ENCODE results near the gene TP73. TPM values are rescaled to one million over a fixed set of nuclear protein-coding genes. Genes with fewer than 3 reads are reported as not detected.

TP73 gene
- total RNA-seq, 3 donors from 2014 or later: 0.12 to 0.63 (median 0.51) TPM

DNA sequence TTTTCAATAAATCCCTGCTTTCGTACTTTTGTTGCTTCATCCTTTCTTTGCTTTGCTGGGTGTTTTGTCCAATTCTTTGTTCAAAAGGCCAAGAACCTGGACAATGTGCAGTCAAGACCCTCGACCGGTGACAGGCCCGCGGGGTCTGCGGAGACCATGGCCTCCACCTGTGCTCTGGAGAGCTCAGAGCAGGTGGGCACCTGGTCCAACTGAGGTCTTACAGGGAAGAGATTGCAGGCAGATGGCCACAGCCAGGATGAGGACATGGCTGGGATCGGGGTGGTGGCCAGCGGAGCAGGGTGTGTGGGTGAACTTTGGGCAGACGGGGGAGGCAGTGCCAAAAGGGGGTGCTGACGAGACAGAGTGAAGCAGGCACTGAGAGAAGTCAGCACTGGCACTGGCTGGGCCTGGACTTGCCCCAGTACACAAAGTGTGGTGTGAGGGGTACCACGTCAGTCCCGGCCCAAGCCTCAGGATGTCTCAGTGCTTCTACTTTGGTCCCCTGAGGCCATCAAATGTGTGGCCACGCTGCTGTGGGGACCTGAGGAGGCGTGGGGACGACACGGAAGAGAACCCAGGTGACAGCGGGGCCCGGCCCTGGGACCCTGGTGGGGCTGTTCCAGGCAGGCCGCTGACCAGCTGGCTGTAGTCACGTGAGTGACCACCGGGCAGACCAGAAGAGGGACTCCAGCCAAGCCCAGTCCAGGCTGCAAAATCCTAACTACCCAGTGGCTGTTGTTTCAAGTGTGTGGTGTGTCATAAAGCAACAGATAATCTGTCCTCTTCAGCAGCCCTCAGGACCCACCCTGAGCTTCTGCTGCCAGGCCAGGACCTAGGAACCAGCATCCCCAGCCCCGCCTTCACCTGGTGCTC, 89.5 kb downstream of the TP73 start:
- peak in 2 of 3 donors; percentile 19 to 29 for DNase-seq
- TF ChIP-seq, protein P1, sequence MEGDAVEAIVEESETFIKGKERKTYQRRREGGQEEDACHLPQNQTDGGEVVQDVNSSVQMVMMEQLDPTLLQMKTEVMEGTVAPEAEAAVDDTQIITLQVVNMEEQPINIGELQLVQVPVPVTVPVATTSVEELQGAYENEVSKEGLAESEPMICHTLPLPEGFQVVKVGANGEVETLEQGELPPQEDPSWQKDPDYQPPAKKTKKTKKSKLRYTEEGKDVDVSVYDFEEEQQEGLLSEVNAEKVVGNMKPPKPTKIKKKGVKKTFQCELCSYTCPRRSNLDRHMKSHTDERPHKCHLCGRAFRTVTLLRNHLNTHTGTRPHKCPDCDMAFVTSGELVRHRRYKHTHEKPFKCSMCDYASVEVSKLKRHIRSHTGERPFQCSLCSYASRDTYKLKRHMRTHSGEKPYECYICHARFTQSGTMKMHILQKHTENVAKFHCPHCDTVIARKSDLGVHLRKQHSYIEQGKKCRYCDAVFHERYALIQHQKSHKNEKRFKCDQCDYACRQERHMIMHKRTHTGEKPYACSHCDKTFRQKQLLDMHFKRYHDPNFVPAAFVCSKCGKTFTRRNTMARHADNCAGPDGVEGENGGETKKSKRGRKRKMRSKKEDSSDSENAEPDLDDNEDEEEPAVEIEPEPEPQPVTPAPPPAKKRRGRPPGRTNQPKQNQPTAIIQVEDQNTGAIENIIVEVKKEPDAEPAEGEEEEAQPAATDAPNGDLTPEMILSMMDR (IDR thresholded peaks at IDR 0.05): no peak
- no peak overlapping the region for H3K4me3 ChIP-seq
- no peaks in the 10 kb centered on the region for H3K36me3 ChIP-seq (ENCODE audit: low read depth)
- H3K9me3 ChIP-seq: no peaks in the 10 kb centered on the region
- H3K4me1 ChIP-seq (ENCODE audit: low read depth): no peaks in the 10 kb centered on the region
- no peak for ATAC-seq
- intact Hi-C loops (cut with DNase I, micrococcal nuclease): no loop called here

- Histone ChIP-seq H3K9me3 (no peaks in the 10 kb centered on the region), H3K36me3 (ENCODE audit: low read depth) (no peaks in the 10 kb centered on the region), H3K4me3 (no peak overlapping the region), H3K4me1 (ENCODE audit: low read depth) (peaks cover 4% of the 10 kb centered on the region)
- TF ChIP-seq, protein P1 (IDR thresholded peaks at IDR 0.05): no peak
- no peak for ATAC-seq
- DNase-seq: peak in 1 of 3 donors; percentile 23
- intact Hi-C loops (cut with DNase I, micrococcal nuclease): no loop called here
Observed at GRCh38 chr1:3742439-3743298, 90.4 kb downstream of the TP73 start.

- no peak for DNase-seq
- Histone ChIP-seq H3K4me3 (no peak overlapping the region), H3K4me1 (ENCODE audit: low read depth) (peaks cover 7% of the 10 kb centered on the region), H3K36me3 (ENCODE audit: low read depth) (no peaks in the 10 kb centered on the region), H3K9me3 (no peaks in the 10 kb centered on the region)
- intact Hi-C loops (cut with DNase I, micrococcal nuclease): no loop called here
- TF ChIP-seq, protein P1 (IDR thresholded peaks at IDR 0.05): no peak
- ATAC-seq: no peak
Observed at GRCh38 chr1:3743421-3743820, 91.1 kb downstream of the TP73 start.

GRCh38 chr1:3743826-3744225, 91.5 kb downstream of the TP73 start:
- Histone ChIP-seq H3K4me1 (ENCODE audit: low read depth) (peaks cover 7% of the 10 kb centered on the region), H3K4me3 (no peak overlapping the region)

DNA sequence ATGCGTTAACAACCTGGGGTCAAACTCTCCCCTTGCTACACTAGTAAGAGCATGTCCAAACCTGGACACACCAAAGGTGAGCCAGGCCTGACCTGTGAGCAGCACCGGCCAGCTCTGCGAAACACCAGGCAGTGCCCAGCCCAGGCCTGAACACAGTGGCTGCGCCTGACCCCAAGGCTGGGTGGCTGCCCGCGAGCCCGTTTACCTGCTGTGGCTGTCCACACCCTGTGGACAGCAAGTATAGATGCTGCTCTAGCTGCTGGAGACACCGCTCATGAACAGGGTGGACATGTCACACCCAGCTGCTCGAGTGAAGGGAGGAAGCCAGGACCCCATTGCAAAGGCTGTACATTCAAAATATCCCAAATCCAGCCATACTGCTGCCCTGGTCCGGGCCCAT, 92.3 kb downstream of the TP73 start:
- Histone ChIP-seq H3K9me3 (no peaks in the 10 kb centered on the region), H3K4me1 (ENCODE audit: low read depth) (peaks cover 7% of the 10 kb centered on the region), H3K36me3 (ENCODE audit: low read depth) (no peaks in the 10 kb centered on the region), H3K4me3 (no peak overlapping the region)
- ATAC-seq (no peak), DNase-seq (peak in 1 of 3 donors; percentile 27)
- intact Hi-C loops (cut with DNase I, micrococcal nuclease): no loop called here
- TF ChIP-seq, protein P1 (IDR thresholded peaks at IDR 0.05): no peak

More at GRCh38 chr1:3743826-3744225, 91.5 kb downstream of the TP73 start:
- DNase-seq (no peak), ATAC-seq (no peak)
- H3K9me3 ChIP-seq: no peaks in the 10 kb centered on the region
- no peaks in the 10 kb centered on the region for H3K36me3 ChIP-seq (ENCODE audit: low read depth)
- intact Hi-C loops (cut with DNase I, micrococcal nuclease): no loop called here
- TF ChIP-seq, protein P1 (IDR thresholded peaks at IDR 0.05): no peak
